Tibial nerve (tissue), 4 donors: ENCODE results near the gene PGLYRP4.

Experiments
- EP300 ChIP-seq, 2 donors: sonication (generic); formaldehyde crosslinking; IDR thresholded peaks; one replicate each; pipeline ENCODE4 v1.6.1; 2017; ENCODE audit warnings: antibody characterized with exemption in 2 of 2, mild to moderate bottlenecking in 1 of 2
- POLR2A ChIP-seq, 2 donors: fragments of 450-650 bp; IDR thresholded peaks; one replicate each; pipeline ENCODE4 v1.6.1; 2017; ENCODE audit warnings: antibody characterized with exemption in 2 of 2, mild to moderate bottlenecking in 2 of 2, moderate library complexity in 2 of 2
- TF ChIP-seq, protein P1 (sequence below), 5 experiments: fragments of 200-600 bp in 3 of 5; fragments of 450-650 bp in 2 of 5; sonication (generic) in 3 of 5; IDR thresholded peaks; one replicate each; pipeline ENCODE4 v1.5.1; 2016 to 2019; ENCODE audit warnings: antibody characterized with exemption in 5 of 5, mild to moderate bottlenecking in 3 of 5, moderate library complexity in 2 of 5

- TF ChIP-seq, protein P1, sequence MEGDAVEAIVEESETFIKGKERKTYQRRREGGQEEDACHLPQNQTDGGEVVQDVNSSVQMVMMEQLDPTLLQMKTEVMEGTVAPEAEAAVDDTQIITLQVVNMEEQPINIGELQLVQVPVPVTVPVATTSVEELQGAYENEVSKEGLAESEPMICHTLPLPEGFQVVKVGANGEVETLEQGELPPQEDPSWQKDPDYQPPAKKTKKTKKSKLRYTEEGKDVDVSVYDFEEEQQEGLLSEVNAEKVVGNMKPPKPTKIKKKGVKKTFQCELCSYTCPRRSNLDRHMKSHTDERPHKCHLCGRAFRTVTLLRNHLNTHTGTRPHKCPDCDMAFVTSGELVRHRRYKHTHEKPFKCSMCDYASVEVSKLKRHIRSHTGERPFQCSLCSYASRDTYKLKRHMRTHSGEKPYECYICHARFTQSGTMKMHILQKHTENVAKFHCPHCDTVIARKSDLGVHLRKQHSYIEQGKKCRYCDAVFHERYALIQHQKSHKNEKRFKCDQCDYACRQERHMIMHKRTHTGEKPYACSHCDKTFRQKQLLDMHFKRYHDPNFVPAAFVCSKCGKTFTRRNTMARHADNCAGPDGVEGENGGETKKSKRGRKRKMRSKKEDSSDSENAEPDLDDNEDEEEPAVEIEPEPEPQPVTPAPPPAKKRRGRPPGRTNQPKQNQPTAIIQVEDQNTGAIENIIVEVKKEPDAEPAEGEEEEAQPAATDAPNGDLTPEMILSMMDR (IDR thresholded peaks at IDR 0.05), result no peak
- TF ChIP-seq EP300 (IDR thresholded peaks at IDR 0.05) (no peak), POLR2A (IDR thresholded peaks at IDR 0.05) (no peak)
Measured at GRCh38 chr1:153380711-153381110, 32.1 kb upstream of the PGLYRP4 start.
